ENCODE data around the gene CEP55.
"Not testable (repeated sequence)": the region's sequence is repeated elsewhere in the genome, so short reads cannot be mapped to it uniquely, and the experiment has no call there.

Gene CEP55

GRCh38 chr10:93515071-93516005 is 18.9 kb downstream of the CEP55 start:
- DNase-seq, result no peak

DNA sequence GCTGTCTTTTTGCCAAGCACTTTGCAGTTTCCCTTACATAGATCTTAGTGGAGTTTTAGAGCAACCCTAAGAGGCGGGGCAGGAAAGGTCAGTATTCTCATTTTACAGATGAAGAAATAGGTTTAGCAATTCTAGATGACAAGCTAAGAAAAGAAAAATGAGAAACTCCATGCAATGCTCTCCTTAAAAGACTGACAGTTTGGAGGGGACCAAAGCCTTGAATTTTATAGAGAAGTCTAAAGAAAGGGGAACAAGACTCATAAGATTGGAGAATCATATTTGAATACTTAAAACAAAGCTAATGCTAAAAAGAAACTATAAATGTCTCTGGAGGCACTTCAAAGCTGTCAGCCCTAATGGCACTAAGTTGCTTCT is 19.6 kb downstream of the CEP55 start:
- DNase-seq, result no peak

GRCh38 chr10:93518531-93518930 is 22.1 kb downstream of the CEP55 start:
- DNase-seq, result no peak

DNA sequence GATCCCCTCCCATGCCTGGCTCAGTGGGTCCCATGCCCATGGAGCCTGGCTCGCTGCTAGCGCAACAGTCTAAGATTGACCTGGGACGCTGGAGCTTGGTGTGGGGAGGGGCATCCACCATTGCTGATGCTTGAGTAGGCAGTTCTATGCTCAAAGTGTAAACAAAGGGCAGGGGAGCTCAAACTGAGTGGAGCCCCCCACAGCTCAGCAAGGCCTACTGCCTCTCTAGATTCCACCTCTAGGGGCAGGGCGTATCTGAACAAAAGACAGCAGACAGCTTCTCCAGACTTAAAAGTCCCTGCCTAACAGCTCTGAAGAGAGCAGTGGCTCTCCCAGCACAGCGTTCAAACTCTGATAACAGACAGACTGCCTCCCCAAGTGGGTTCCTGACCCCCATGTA is 38.9 kb downstream of the CEP55 start:
- DNase-seq, result no peak

GRCh38 chr10:93540871-93541270 is 44.5 kb downstream of the CEP55 start:
- not testable (repeated sequence) for DNase-seq

DNA sequence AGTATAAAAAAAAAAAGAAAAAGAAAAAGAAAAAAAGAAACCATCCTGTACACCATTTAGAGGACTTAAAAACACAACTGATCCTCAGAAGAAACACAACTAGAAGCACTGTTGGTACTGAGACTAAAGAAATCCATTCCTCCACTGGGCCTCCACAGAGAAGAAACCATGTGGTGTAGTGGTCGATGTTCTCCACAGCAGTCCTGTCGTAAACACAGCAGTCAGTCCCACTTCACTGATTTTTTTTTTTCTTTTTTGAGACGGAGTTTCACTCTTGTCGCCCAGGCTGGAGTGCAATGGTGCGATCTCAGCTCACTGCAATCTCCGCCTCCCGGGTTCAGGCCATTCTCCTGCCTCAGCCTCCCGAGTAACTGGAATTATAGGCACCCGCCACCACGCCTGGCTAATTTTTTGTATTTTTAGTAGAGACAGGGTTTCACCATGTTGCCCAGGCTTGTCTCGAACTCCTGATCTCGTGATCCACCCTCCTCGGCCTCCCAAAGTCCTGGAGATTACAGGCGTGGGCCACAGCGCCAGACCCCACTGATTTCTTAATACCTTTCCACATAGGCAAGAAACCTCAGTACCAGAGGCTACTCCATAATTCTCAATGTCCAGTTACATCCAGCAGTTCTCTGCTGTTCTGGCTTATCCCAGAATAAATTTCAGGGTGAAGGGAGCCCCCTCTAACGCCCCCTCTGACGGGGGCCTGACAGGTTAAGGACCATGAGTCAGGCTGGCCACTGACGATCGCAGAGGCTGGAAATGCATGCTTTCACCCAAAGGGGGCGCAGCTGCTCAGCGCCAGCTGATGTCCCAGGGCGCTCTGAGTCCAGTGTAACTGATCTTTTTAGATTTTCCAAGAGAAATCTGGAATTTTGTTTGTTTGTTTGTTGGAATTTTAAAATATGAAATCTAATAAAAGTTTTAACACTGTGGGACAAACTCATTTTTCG is 45.3 kb downstream of the CEP55 start:
- no peak for DNase-seq

DNA sequence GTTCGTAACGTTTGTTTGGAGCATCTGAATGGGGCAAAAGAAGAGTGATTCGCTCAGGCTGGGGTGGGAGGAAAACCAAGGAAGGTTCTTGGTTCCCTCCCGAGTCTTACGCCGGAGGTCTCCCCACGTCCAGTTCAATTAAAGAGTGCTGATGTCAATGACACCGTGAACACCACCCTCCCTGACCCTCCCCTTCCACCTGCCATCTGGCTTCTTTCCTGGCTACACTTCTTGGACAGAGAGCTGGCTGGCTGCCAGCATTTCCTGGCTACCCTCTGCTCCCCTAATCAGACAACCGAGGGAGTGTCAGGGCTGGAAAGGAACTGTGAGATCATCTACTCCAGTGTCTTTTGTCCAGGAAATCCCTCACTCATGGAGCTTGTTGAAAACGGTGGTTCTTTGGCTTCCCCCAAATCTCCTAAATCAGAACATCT is 46.0 kb downstream of the CEP55 start:
- no peak for DNase-seq

GRCh38 chr10:93546995-93547394 is 50.6 kb downstream of the CEP55 start:
- not testable (repeated sequence) for DNase-seq

- no peak for DNase-seq
Observed at GRCh38 chr10:93547522-93547921, 51.1 kb downstream of the CEP55 start.

DNA sequence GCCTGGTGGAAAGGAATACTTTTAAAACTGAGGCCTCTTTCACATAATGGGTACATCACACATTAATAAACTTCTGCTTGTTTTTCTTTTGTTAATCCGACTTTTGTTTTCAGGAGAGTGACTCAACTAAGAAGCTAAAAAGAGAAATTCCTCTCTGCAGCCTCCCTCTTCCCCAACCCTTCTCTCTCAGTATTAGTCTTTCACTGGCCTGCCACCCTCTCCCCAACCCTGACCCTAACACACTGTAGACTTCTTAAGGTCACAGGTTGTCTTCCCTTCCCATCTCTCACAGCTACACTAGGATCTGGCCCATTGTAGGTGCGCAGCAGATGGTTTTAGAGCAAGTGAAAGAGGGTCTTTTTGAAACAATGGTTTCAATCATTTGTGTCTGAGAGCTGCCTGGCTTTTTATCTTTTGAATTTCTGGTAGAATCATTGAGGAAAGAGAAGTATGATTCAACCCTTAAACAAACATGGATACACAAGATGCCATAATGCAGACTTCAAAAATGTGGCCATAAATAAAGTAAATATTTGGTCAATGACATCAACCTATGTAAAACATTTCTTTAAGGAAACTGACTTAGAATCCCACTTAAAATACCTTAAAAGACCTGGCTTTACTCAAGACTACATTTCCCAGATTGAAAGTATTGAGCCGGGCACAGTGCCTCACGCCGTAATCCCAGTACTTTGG is 52.1 kb downstream of the CEP55 start:
- no peak for DNase-seq

GRCh38 chr10:93550606-93551005 is 54.2 kb downstream of the CEP55 start:
- no peak for DNase-seq

DNA sequence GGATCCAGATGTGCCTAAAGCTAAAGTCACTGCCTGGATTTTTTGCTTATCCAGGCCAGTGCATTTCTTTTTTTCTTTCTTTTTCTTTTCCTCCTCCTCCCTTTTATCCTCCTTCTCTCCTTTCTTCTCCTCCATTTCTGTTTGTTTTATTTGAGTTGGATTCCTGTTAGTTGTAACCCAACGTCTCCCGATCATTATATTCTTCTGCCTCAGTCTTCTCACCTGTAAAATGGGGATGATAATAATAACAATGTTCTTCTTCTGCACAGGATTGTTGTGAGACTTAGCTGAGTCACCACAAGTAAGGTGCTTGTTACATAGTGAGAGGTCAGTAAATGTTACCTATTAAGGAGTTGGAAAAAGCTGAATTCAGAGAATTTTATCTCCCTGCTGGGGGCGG is 56.4 kb downstream of the CEP55 start:
- no peak for DNase-seq

- DNase-seq, result no peak
Observed at GRCh38 chr10:93553482-93554315, 57.3 kb downstream of the CEP55 start.

GRCh38 chr10:93554316-93554663 is 57.9 kb downstream of the CEP55 start:
- DNase-seq, result no peak

GRCh38 chr10:93554760-93555432 is 58.5 kb downstream of the CEP55 start:
- peak; percentile 64 for DNase-seq

- DNase-seq, result no peak
Observed at GRCh38 chr10:93559490-93559889, 63.1 kb downstream of the CEP55 start.

DNA sequence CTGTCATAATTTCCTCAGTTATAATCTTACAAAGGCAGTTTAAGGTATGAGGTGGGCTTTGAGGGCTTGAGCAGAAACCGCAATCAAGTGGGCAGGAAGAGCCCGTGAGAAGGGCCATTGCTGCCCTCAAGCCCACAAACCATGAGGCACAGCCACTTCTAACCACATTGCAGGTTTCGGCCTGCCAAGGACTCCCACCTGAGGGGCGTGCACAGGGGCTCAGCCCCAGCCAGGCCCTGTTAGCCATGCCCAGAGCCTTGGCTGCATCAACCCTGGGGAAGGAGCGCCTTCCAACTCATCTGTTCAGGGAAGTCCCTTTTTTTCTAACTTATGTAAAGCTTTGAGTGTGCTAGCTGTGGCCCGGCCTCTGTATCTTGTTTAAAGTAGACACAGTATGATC is 64.1 kb downstream of the CEP55 start:
- no peak for DNase-seq

DNA sequence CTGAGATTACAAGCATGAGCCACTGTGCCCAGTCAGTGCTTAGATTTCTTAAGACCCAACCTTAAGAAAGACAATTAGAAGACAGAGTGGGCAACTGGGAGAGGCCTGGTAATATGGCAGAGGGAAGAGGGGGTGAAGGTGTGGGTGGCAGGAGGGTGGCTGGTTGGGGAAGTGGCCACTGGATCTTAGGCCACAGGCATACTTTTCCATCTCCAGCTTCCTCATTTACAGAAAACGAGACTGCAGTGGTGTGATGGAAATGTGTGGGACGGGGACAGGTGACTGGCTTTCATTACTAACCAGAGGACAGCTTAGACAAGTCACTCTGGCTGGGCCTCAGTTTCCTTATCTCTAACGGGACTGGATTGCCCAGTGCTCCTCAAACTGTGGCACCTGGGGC is 69.0 kb downstream of the CEP55 start:
- DNase-seq, result no peak

- no peak for DNase-seq
Observed at GRCh38 chr10:93566435-93567276, 70.2 kb downstream of the CEP55 start, which contains the start of gene FFAR4. FFAR4 (plus strand) TSS chr10:93566665; CDS start chr10:93566721, 56 bp downstream.

Measured in NCI-H1436 (cell line).